H9 (cell line): ENCODE results near the gene CACNA1H. TPM values are rescaled to one million over a fixed set of nuclear protein-coding genes. Genes with fewer than 3 reads are reported as not detected.

Source experiments
- DNase-seq: peaks from one replicate; pipeline ENCODE4 v3.0.0-alpha.2; 2017
- H2AFZ ChIP-seq: one replicate; pipeline ENCODE4 v1.6.1; 2013; ENCODE audit warnings: mild to moderate bottlenecking, low read length, control low read depth, moderate library complexity
- H2AK5ac ChIP-seq: 2 replicates; pipeline ENCODE4 v1.6.1; 2013; ENCODE audit warnings: low read length, control low read depth, mixed read lengths; ENCODE audit not compliant: insufficient read length
- H2BK120ac ChIP-seq: one replicate; pipeline ENCODE4 v1.6.1; 2013; ENCODE audit warnings: low read depth, mild to moderate bottlenecking, low read length, control low read depth, inconsistent platforms; ENCODE audit not compliant: poor library complexity, severe bottlenecking
- H2BK12ac ChIP-seq: 2 replicates; pipeline ENCODE4 v1.6.1; 2013; ENCODE audit warnings: low read length, control low read depth, mixed read lengths, low read depth; ENCODE audit not compliant: insufficient read length
- H2BK15ac ChIP-seq: 2 replicates; pipeline ENCODE4 v1.6.1; 2013; ENCODE audit warnings: low read depth, low read length, control low read depth
- H2BK20ac ChIP-seq: one replicate; pipeline ENCODE4 v1.6.1; 2013; ENCODE audit warnings: low read depth, mild to moderate bottlenecking, low read length, control low read depth, inconsistent platforms; ENCODE audit not compliant: poor library complexity, severe bottlenecking
- H2BK5ac ChIP-seq: 2 replicates; pipeline ENCODE4 v1.6.1; 2013; ENCODE audit warnings: low read length, control low read depth, mixed read lengths; ENCODE audit not compliant: insufficient read length
- H3K14ac ChIP-seq: 2 replicates; pipeline ENCODE4 v1.6.1; 2013; ENCODE audit warnings: low read length, control low read depth; ENCODE audit not compliant: insufficient read depth
- H3K18ac ChIP-seq: 2 replicates; pipeline ENCODE4 v1.6.1; 2013; ENCODE audit warnings: low read depth, mild to moderate bottlenecking, mixed read lengths, low read length, control low read depth; ENCODE audit not compliant: insufficient read length
- H3K23ac ChIP-seq: 2 replicates; pipeline ENCODE4 v1.6.1; 2013; ENCODE audit warnings: low read length, control low read depth, mixed read lengths, low read depth; ENCODE audit not compliant: insufficient read length
- H3K23me2 ChIP-seq: 2 replicates; pipeline ENCODE4 v1.6.1; 2013; ENCODE audit warnings: low read depth, mild to moderate bottlenecking, mixed read lengths, low read length, control low read depth; ENCODE audit not compliant: insufficient read length, poor library complexity, severe bottlenecking
- H3K27ac ChIP-seq: 2 replicates; pipeline ENCODE4 v1.5.1; 2013; ENCODE audit warnings: low read length, control low read depth, mixed read lengths, low read depth; ENCODE audit not compliant: insufficient read length
- H3K27me3 ChIP-seq: 2 replicates; pipeline ENCODE4 v1.6.1; 2013; ENCODE audit warnings: low read length, control low read depth, inconsistent platforms; ENCODE audit not compliant: insufficient read depth
- H3K4ac ChIP-seq: 2 replicates; pipeline ENCODE4 v1.6.1; 2013; ENCODE audit warnings: low read depth, mild to moderate bottlenecking, control low read depth, inconsistent platforms, low read length, moderate library complexity
- H3K4me1 ChIP-seq: 2 replicates; pipeline ENCODE4 v1.6.1; 2013; ENCODE audit warnings: low read length, control low read depth, inconsistent platforms; ENCODE audit not compliant: insufficient read depth
- H3K4me2 ChIP-seq: 2 replicates; pipeline ENCODE4 v1.6.1; 2013; ENCODE audit warnings: low read length, control low read depth, mixed read lengths; ENCODE audit not compliant: insufficient read length, insufficient read depth
- H3K56ac ChIP-seq: 2 replicates; pipeline ENCODE4 v1.6.1; 2013; ENCODE audit warnings: low read depth, mild to moderate bottlenecking, mixed read lengths, low read length, control low read depth; ENCODE audit not compliant: insufficient read length
- H3K79me1 ChIP-seq: 2 replicates; pipeline ENCODE4 v1.6.1; 2013; ENCODE audit warnings: low read depth, mild to moderate bottlenecking, moderate library complexity, low read length, control low read depth, inconsistent platforms; ENCODE audit not compliant: insufficient read depth, poor library complexity, severe bottlenecking
- H3K79me2 ChIP-seq: 2 replicates; pipeline ENCODE4 v1.6.1; 2013; ENCODE audit warnings: low read length, control low read depth, inconsistent platforms; ENCODE audit not compliant: insufficient read depth
- H3K9ac ChIP-seq: 2 replicates; pipeline ENCODE4 v1.6.1; 2013; ENCODE audit warnings: low read length, control low read depth, mixed read lengths; ENCODE audit not compliant: insufficient read length; ENCODE audit errors: extremely low read depth
- H3K9me3 ChIP-seq: one replicate; pipeline ENCODE4 v1.6.1; 2013; ENCODE audit warnings: low read depth, low read length, inconsistent platforms; ENCODE audit not compliant: control insufficient read depth
- H3T11ph ChIP-seq: one replicate; pipeline ENCODE4 v1.6.1; 2013; ENCODE audit warnings: mild to moderate bottlenecking, low read length, control low read depth, inconsistent platforms
- H4K20me1 ChIP-seq: one replicate; pipeline ENCODE4 v1.6.1; 2013; ENCODE audit not compliant: control insufficient read depth, insufficient read length, insufficient read depth
- H4K5ac ChIP-seq: 2 replicates; pipeline ENCODE4 v1.6.1; 2013; ENCODE audit warnings: low read depth, mild to moderate bottlenecking, mixed read lengths, low read length, control low read depth; ENCODE audit not compliant: insufficient read length
- H4K8ac ChIP-seq: replicated peaks from 2 replicates; pipeline ENCODE4 v1.6.1; 2013; ENCODE audit warnings: low read length, control low read depth, mixed read lengths, low read depth; ENCODE audit not compliant: insufficient read length
- H4K91ac ChIP-seq: 2 replicates; pipeline ENCODE4 v1.6.1; 2013; ENCODE audit warnings: low read depth, mild to moderate bottlenecking, moderate library complexity, mixed read lengths, low read length, control low read depth; ENCODE audit not compliant: insufficient read length
- H3K27ac Mint-ChIP-seq, 3 experiments: 2 replicates in 2 of 3; 3 replicates in 1 of 3; pipeline ENCODE4 v1.8.0; 2020 to 2021; ENCODE audit warnings: mixed read lengths in 3 of 3, mild to moderate bottlenecking in 1 of 3, moderate library complexity in 1 of 3
- H3K27me3 Mint-ChIP-seq: 2 replicates; pipeline ENCODE4 v1.8.0; 2021; ENCODE audit warnings: low read depth, mild to moderate bottlenecking, moderate library complexity, mixed read lengths
- H3K36me3 Mint-ChIP-seq, 3 experiments: 2 replicates in 2 of 3; 3 replicates in 1 of 3; pipeline ENCODE4 v1.8.0; 2020 to 2021; ENCODE audit warnings: low read depth in 3 of 3, mixed read lengths in 3 of 3; ENCODE audit not compliant: insufficient read depth in 1 of 3
- H3K4me1 Mint-ChIP-seq, 2 experiments: 2 replicates each; pipeline ENCODE4 v1.8.0; 2020; ENCODE audit warnings: mixed read lengths in 2 of 2
- H3K4me3 Mint-ChIP-seq, 2 experiments: 2 replicates in 1 of 2; 3 replicates in 1 of 2; pipeline ENCODE4 v1.8.0; 2020 to 2021; ENCODE audit warnings: mild to moderate bottlenecking in 2 of 2, mixed read lengths in 2 of 2, moderate library complexity in 1 of 2
- H3K9me3 Mint-ChIP-seq, 2 experiments: 2 replicates in 1 of 2; 3 replicates in 1 of 2; pipeline ENCODE4 v1.8.0; 2020; ENCODE audit warnings: mild to moderate bottlenecking in 2 of 2, mixed read lengths in 2 of 2, moderate library complexity in 1 of 2
- CTCF ChIP-seq: fragments of 200-600 bp; sonication (generic); conservative IDR thresholded peaks from 3 replicates; pipeline ENCODE4 v1.8.0; 2021; ENCODE audit warnings: antibody characterized with exemption, mild to moderate bottlenecking
- WGBS: extraction: QIAGEN DNeasy Blood & Tissue Kit; methylation state at CpG from one replicate; pipeline ENCODE4 v1.1.7; 2013; ENCODE audit warnings: missing lambda C conversion rate, low lambda C conversion rate, mixed read lengths; ENCODE audit not compliant: insufficient read length; ENCODE audit errors: extremely low coverage; 5-methylcytosine and 5-hydroxymethylcytosine counted together
- total RNA-seq: library from RNA; stranded (reverse); gene quantifications from 2 replicates; pipeline ENCODE4 v1.2.1, GENCODE V29; 2021

The CACNA1H gene
- total RNA-seq, 1 experiment from 2014 or later = 43.3 TPM

GRCh38 chr16:1201444-1201843 is 48.5 kb downstream of the CACNA1H start:
- Mint-ChIP-seq H3K27ac (no peak overlapping the region), H3K4me3 (no peak overlapping the region), H3K9me3 (no peaks in the 10 kb centered on the region), H3K36me3 (peaks cover 0 to 21% (median 20%) of the 10 kb centered on the region in 3 experiments; a peak in 6 of 7 replicates), H3K27me3 (no peaks in the 10 kb centered on the region), H3K4me1 (peaks cover 0 to 6% of the 10 kb centered on the region in 2 experiments; a peak in 1 of 4 replicates)
- H3K9me3 ChIP-seq = no peaks in the 10 kb centered on the region
- no peaks in the 10 kb centered on the region for H3K27me3 ChIP-seq
- no peaks in the 10 kb centered on the region for H3K79me2 ChIP-seq
- no peak overlapping the region for H2BK12ac ChIP-seq
- H4K91ac ChIP-seq = no peak overlapping the region
- no peak overlapping the region for H4K8ac ChIP-seq
- H2BK5ac ChIP-seq = no peak overlapping the region
- no CpG with 5 or more reads among the region's 25 CpGs for WGBS
- H3K4ac ChIP-seq = no peak overlapping the region
- no peak overlapping the region for H2AFZ ChIP-seq
- H4K5ac ChIP-seq = no peak overlapping the region
- H3K23ac ChIP-seq = no peak overlapping the region
- H3K4me2 ChIP-seq = no peak overlapping the region
- TF ChIP-seq CTCF = no peak
- H2BK120ac ChIP-seq = no peak overlapping the region
- H2AK5ac ChIP-seq = no peak overlapping the region
- H4K20me1 ChIP-seq = no peaks in the 10 kb centered on the region
- H3K4me1 ChIP-seq = no peaks in the 10 kb centered on the region
- no peak overlapping the region for H2BK15ac ChIP-seq
- no peaks in the 10 kb centered on the region for H3K79me1 ChIP-seq
- DNase-seq = no peak
- H2BK20ac ChIP-seq = no peak overlapping the region
- no peak overlapping the region for H3K14ac ChIP-seq
- no peak overlapping the region for H3K9ac ChIP-seq
- no peak overlapping the region for H3K27ac ChIP-seq
- H3K56ac ChIP-seq = no peak overlapping the region
- peaks cover 2% of the 10 kb centered on the region for H3K23me2 ChIP-seq
- no peak overlapping the region for H3K18ac ChIP-seq
- H3T11ph ChIP-seq = no peak overlapping the region
